Measurements from ENCODE around the gene LMBRD1.

The LMBRD1 gene

DNA sequence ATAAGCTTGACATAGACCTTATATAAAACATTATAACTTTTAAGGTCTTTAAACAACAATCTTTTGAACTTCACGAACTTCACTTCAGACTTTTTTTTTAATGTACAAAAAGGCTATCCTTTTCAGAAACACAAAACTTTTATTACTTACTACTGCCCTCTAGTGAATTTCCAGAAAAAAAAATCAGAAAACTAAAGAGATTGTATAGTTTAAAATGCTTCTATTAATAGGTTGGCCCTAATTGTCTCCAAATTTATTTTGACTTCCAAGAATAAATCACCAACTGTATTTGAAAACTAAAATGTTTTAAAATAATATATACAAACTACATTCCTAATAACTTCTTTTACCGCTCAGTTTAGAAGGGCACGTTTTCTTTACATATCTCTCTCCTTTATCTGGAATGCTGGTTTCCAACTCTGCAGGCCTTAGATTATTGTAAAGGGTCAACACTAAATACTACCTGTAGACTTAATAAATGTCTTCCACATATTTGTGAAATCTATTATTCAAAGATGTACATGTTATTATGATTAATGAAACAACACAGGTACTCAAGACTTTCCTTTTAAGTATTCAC lies 66.8 kb downstream of the LMBRD1 start:
- Histone ChIP-seq H3K4me1 (peaks cover 4% of the 10 kb centered on the region), H3K4me3 (ENCODE audit: low read depth, low read length) (no peak overlapping the region), H3K36me3 (no peaks in the 10 kb centered on the region; the same call in 1 of the 2 replicates), H3K9me3 (no peaks in the 10 kb centered on the region), H3K27me3 (no peaks in the 10 kb centered on the region)
- no peak for DNase-seq
- TF ChIP-seq, protein P1, sequence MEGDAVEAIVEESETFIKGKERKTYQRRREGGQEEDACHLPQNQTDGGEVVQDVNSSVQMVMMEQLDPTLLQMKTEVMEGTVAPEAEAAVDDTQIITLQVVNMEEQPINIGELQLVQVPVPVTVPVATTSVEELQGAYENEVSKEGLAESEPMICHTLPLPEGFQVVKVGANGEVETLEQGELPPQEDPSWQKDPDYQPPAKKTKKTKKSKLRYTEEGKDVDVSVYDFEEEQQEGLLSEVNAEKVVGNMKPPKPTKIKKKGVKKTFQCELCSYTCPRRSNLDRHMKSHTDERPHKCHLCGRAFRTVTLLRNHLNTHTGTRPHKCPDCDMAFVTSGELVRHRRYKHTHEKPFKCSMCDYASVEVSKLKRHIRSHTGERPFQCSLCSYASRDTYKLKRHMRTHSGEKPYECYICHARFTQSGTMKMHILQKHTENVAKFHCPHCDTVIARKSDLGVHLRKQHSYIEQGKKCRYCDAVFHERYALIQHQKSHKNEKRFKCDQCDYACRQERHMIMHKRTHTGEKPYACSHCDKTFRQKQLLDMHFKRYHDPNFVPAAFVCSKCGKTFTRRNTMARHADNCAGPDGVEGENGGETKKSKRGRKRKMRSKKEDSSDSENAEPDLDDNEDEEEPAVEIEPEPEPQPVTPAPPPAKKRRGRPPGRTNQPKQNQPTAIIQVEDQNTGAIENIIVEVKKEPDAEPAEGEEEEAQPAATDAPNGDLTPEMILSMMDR (IDR thresholded peaks at IDR 0.05; ENCODE audit: low read depth, low read length), result peak; percentile 27

DNA sequence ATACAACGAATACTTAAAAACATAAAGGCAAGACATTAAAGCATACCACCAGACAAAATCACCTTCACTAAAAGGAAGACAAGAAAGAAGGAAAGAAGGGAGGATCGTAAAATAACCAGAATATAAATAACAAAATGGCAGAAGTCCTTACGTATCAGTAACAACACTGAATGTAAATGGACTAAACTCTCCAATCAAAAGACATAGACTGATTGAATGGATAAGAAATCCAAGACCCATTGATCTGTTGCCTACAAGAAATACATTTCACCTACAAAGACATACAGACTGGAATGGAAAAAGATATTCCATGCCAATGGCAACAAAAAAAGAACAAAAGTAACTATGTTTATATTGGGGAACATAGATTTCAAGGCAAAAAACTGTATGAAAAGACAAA lies 74.1 kb downstream of the LMBRD1 start:
- H3K36me3 ChIP-seq, result peaks cover 6% of the 10 kb centered on the region
- H3K9me3 ChIP-seq, result no peaks in the 10 kb centered on the region
- no peaks in the 10 kb centered on the region for H3K27me3 ChIP-seq
- DNase-seq, result no peak
- TF ChIP-seq, protein P1 (IDR thresholded peaks at IDR 0.05; ENCODE audit: low read depth, low read length), result no peak
- no peak overlapping the region for H3K4me3 ChIP-seq (ENCODE audit: low read depth, low read length)
- H3K4me1 ChIP-seq, result peaks cover 3% of the 10 kb centered on the region; the same call in 1 of the 2 replicates

DNA sequence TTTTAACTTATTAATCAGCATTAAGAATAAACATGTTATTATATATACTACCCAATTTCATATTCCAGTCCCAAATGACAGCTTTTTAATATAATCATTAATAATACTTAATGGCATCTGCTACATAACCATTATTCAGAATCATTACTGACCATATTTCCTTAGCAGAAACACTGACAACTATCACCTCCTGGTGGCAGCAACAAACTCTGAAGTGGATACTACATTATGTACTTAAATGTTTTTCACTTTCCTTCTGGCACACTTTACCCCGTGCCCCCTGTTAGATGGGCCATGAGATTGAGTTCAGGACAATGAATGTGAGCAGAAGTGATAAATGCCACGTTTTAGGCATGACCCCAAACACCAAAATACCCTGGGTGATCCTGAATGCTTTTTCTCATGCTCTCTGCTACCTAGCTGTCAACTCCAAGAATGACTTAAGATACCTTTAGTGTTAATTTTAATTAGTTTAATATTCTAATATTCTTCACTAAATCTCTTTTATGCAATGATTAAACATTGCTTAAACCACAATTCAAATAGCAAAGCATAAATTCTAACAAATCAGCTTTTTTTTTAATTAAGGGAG lies 77.1 kb downstream of the LMBRD1 start:
- no peaks in the 10 kb centered on the region for H3K9me3 ChIP-seq
- peak; percentile 62 for DNase-seq
- no peaks in the 10 kb centered on the region for H3K27me3 ChIP-seq
- TF ChIP-seq, protein P1 (IDR thresholded peaks at IDR 0.05; ENCODE audit: low read depth, low read length), result peak; percentile 79
- H3K4me1 ChIP-seq, result peaks cover 3% of the 10 kb centered on the region; the same call in 1 of the 2 replicates
- H3K4me3 ChIP-seq (ENCODE audit: low read depth, low read length), result no peak overlapping the region
- H3K36me3 ChIP-seq, result peaks cover 6% of the 10 kb centered on the region

DNA sequence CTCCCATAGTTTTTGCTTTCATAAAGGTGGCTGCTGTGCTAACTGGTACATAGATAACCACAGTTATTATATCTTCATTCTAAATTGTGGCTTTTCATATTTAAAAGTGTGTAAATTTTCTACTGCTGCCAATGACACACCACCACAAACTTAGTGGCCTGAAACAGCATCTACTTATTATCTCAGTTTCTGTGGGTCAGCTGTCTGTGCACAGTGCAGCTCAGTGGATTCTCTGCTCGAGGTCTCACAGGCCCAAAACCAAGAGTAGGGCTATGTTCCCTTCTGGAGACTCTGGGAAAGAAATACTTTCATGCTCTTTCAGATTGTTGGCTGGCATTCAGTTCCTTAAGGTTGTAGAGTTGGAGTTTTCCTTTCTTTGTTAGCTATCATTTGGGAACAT lies 90.1 kb downstream of the LMBRD1 start:
- TF ChIP-seq, protein P1 (IDR thresholded peaks at IDR 0.05; ENCODE audit: low read depth, low read length), result no peak
- H3K4me1 ChIP-seq, result peaks cover 4% of the 10 kb centered on the region; the same call in 1 of the 2 replicates
- H3K4me3 ChIP-seq (ENCODE audit: low read depth, low read length), result no peak overlapping the region
- DNase-seq, result no peak
- no peaks in the 10 kb centered on the region for H3K36me3 ChIP-seq
- no peaks in the 10 kb centered on the region for H3K9me3 ChIP-seq
- no peaks in the 10 kb centered on the region for H3K27me3 ChIP-seq

DNA sequence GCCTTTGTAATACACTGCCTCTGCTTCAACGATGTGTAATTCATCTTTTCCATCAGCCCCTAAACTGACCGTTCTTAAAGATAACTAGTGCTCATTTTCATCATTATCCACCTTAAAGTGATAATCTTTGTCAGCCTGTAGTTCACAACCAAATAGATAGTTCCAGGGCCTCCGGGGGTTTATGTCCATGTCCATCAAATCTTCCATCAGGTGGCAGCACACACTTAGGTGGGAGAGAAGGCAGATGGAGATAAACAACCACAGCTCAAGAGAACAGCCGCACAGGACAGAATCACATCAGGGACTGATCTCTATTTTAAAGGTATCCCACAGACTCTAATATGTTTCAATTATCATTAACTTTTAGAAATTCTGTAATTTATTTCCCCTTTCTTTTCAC lies 90.9 kb downstream of the LMBRD1 start:
- no peaks in the 10 kb centered on the region for H3K9me3 ChIP-seq
- DNase-seq, result peak; percentile 28
- H3K4me3 ChIP-seq (ENCODE audit: low read depth, low read length), result no peak overlapping the region
- TF ChIP-seq, protein P1 (IDR thresholded peaks at IDR 0.05; ENCODE audit: low read depth, low read length), result peak; percentile 49
- no peaks in the 10 kb centered on the region for H3K36me3 ChIP-seq
- H3K27me3 ChIP-seq, result no peaks in the 10 kb centered on the region
- peaks cover 4% of the 10 kb centered on the region; the same call in 1 of the 2 replicates for H3K4me1 ChIP-seq

DNA sequence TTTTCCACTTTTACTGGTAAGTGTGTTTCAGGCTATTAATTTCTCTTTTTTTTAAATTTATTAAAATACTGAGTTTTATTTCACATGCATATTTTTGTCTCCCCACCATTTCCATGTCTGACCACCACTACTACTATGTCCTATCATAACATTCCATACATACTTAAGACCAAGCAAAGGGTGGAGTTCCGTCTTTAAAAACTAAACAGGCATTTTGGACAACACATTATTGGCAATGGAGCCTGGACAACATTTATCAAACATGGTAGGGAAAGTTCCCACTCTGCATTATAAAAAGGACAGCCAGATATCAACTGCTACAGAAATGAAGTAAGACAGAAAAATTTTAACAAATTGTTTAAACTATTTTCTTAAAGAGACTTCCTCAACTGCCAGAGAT lies 91.9 kb downstream of the LMBRD1 start:
- no peak for DNase-seq
- no peaks in the 10 kb centered on the region for H3K9me3 ChIP-seq
- no peak overlapping the region for H3K4me3 ChIP-seq (ENCODE audit: low read depth, low read length)
- no peaks in the 10 kb centered on the region for H3K36me3 ChIP-seq
- no peaks in the 10 kb centered on the region for H3K27me3 ChIP-seq
- peaks cover 4% of the 10 kb centered on the region; the same call in 1 of the 2 replicates for H3K4me1 ChIP-seq
- TF ChIP-seq, protein P1 (IDR thresholded peaks at IDR 0.05; ENCODE audit: low read depth, low read length), result no peak
